Dermis blood vessel endothelial cell (primary cell): ENCODE results near the gene MDGA2. TPM values are rescaled to one million over a fixed set of nuclear protein-coding genes. Genes with fewer than 3 reads are reported as not detected.

Experiments used
- DNase-seq: peaks from one replicate; pipeline ENCODE4 v3.0.0; 2010
- total RNA-seq: library from RNA; depleted of rRNA; stranded (reverse); fragments of >200 nt; gene quantifications from 2 replicates; pipeline ENCODE4 v1.2.3, GENCODE V29; 2014

The MDGA2 gene
- total RNA-seq, 1 donor from 2014 or later: not detected

DNA sequence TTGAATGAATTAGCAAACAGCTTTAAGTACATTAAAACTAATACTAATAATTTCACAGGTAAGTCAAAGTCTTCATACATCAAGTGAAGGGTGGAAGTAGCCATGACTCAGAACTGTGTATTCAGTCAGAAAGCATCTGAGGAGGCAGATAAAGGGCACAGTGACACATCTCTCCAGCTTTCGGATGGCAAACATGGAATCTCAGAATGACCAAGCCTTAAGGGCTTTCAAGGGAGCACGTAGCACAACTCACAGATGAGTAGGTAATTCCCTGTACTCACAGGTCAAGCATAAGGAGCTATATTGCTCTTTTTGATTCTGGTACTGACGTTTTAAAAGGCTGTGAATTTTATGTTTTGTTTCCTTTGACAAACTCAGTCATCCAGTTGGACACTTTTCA lies 56.0 kb downstream of the MDGA2 start:
- no peak for DNase-seq

DNA sequence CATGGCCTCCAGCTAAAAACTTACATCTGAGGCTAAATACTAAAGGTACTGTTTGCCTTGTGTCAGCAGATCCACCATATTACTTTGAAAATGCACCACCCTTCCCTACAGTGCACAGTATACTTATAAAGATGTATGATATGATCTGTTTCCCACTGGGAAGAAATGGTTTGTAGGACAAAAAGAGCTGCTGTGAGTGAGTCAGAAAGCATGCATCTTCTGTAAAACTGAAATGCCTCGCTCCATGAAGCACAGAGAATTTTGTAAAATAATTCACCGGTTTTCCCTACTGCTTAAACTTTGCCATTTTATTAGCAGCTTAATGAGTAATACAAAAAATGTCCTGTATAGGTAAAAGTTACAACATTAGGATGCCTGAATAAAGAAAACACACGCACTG lies 68.8 kb downstream of the MDGA2 start:
- DNase-seq: no peak

DNA sequence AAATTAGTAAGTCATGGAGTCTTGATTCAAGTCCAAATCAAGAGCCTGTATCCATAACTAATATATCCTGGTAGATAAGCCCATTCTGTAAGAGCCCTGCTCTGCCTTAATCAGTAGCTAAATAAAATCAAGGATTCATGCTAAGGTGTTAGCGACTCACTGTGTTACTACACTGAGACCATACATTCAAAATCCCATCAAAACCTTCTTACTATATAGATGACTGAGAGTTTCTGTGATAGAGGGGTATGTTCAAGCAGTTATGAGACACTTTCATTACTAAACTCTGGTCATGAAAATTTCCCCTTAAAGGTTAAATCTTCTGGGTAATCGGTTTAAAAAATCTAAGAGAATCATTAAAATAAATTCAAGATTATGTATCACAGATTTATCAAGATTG lies 78.5 kb downstream of the MDGA2 start:
- DNase-seq: no peak

DNA sequence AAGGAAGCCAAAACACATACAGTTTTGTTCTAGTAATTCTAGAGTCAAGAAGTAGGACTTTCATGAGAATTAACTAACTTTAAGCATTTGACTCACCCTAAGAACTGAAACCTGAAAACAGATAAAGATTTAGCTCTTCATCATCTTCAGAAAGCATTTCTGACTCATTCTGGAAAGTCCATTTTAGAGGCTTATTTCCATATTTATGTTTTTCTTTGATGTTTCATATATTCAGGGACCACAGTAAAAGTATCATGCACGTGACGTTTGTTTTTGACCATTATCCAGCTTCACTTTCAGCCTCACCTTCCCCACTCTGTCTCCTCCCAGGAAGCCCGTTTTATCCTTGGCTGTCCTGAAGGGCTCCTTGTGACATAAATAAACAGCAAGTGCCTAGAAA lies 79.2 kb downstream of the MDGA2 start:
- no peak for DNase-seq

DNA sequence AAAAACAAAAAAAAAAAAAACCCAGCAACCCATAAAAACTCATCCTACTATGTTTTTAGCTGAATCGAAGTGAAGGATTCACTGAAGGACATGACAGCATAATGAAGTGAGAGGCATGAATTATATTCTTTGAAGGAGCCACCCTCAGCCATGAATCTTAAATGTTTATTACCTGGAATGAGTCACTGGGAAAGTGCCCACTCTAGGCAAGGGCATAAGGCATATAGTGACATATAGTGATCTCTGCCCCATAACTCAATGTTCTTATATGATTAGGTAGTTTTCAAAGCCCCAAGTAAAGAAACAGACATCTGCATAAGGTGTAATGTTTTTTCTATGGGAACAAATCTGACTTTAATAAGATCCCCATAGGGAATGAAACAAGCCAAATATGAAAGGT lies 79.9 kb downstream of the MDGA2 start:
- no peak for DNase-seq

DNA sequence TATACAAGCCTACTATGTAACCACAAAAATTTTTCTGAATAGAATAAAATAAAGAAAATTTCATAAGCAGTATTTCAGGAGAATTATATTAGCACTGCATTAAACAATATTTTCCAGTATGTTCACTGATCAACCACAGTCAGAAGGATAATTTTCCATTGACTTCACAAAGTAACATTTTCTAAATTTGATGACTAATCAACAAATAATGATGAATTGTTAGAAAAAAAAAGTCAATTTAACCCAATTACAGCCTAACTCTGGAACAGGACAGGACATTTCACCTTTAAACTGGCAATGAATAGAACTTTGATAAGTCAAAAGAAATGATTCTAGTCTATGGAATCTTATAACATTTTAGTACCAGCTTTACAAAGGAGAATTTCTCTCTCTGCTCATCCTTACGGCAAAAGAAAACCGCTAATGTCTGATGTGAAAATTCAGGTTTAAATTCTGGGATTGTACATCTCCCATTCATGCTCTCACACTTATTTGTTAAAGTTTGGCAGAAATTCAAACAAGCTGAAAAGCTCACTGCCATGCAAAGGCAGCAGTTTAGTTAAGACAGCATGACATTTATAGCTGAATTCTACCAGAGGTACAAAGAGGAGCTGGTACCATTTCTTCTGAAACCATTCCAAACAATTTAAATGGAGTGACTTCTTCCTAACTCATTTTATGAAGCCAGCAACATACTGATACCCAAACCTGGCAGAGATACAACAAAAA lies 84.5 kb downstream of the MDGA2 start:
- no peak for DNase-seq

DNA sequence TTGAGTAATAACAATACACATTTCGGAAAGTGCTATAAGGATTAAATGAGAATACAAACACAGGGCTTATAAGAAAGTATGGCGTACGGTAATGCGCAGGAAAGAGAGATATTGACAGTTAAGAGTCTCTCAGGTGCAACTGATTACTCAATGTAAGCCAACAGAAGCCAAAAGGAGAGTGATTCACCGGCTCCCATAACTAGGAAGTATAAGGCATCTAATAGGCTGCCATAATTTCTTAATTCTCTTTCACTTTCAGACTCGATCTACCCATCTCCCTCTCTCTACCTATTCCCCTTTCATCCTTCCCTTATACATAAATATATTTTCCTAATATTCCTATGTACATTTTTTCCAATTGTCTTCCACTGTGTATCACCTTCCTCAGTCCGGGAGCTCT lies 90.0 kb downstream of the MDGA2 start:
- DNase-seq: no peak

DNA sequence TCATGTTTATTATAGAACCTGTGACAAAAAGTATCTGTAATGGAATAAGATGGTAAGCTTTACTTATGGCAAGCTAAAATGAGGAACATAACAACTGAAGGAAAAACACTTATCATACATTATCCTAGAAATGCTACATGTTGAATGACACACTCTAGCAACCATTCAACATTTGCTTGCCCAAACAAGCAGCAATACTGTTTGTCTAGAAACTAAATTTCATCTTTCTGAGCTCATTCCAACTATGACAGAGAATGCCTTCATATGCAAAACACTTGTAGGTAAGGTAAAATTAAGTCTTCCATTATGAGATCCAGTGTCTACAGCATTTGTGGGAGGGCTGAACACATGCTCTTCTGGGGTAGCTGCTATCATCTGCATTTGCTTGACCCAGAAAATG lies 108.1 kb downstream of the MDGA2 start:
- no peak for DNase-seq

DNA sequence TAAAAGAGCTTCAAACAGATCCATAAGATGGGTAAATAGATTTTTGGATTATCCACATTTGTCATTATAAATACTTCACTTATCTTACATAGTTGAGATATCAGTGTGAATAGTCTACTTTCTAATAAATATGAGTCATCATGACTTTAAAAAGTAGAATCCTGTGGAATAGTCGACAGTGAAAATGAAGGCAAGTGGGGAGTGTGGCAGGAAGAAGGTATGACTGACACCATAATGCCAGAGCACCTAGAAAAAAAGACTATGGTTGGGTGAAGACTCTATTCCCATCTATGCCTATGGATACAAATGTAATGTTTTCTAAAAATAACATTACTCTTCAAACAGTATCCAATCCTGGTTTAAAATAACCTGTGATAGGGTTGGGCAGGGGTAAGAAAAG lies 117.5 kb downstream of the MDGA2 start:
- DNase-seq: no peak

DNA sequence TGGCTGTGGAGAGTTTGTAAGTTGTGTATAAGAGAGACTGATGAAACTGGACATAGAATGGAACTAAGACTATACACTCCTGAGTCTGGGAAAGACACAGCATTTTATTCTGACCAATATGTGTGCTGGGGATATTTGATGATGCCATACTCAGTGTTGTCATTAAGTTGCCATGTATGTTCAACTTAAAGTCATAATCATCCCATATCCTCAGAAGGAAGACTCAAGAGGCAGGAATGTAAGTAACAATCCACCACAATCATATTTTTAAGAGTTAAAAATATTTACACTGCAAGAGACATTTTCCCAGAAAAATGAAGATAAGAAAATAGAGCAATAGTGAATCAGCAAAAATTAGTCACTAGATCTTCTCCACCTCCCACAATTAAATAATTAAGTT lies 120.1 kb downstream of the MDGA2 start:
- no peak for DNase-seq

DNA sequence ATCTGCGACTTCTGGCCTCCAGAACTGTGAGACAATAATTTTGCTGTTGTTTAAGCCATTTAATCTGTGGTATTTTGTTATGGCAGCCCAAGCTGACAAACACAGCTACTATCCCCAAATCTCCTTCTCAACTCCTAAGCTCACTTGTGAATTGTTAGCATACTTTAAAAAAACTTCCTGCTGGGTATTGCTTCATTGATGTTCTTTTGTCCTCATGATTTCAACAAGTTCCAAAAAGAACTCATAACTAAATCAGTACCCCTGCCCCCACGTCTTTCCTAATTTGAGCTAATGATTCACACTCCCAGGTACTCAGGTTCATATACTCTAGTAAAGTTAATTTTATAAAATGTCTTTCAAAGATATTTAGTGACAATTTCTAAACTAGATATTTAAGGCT lies 125.5 kb downstream of the MDGA2 start:
- DNase-seq: no peak

DNA sequence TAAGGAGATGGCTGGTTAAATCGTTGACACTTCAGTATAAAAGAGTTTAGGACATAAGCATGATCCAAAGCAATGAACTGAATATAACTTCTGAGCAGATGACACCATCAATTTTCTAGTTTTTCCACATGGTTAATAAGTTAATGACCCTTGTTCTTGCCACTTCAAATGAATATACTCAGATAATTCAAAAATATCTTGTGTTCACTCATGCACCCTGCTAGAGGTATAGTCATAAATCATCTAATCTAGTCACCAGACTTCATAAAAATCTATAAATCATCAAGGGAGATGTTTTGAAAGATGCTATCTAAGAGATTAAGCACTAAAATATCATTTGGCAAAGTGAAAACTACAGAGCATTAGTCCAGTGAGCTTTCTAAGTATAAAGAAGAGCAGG lies 131.9 kb downstream of the MDGA2 start:
- DNase-seq: no peak

DNA sequence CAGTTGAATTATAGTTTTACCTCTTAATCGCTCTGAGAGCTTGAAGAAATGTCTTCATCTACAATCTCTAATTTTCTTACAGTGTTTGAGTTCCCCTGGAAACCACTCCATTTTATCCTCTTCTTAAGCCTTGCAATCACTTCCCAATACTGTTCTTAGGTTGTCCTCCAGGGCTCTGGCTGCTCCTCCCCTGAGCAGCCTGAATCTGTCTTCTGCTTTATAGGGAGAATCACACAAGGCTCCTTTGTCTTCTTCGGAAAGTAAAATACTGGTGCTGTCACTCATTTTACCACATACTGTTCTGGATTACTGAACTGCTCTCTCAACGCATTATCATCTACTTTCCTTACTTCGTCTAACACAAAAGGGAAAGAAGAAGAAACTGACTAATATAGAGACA lies 133.7 kb downstream of the MDGA2 start:
- no peak for DNase-seq

DNA sequence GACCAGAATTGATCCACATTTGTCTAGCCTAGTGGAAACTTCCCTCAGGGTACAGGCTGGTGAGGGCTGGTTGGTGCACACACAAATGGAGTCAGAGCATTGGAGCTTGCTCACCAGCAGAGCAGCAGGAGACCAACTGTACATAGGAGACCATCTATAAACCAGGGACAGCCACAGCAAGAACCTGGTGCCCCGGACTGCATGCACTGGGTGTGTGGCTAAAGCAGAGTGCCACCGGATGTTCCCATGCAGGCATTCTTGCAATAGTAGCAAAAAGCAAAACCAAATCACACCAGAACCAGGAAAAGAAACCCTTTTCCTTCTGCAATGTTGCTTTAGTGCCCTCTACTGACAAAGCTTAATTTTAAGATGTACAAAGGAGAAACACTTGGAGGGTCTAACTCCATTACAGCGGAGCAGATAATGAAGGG lies 136.4 kb downstream of the MDGA2 start:
- no peak for DNase-seq

DNA sequence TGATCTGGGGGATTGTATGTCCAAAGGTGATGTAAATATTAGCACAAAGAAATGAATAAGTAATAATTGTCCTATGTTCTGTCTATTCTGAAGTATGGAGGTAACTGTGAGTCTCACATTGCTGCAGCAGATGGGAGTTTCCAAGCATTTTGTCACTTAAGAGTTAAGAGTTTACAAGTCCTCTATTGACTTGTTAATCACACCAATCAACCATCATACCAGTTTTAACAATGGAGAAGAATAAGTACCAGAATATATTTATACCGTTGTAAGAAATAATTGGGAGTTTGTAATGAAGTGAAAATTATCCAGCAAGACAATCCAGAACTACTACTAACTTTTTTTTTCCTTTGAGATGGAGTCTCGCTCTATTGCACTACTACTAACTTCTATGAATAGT lies 139.1 kb downstream of the MDGA2 start:
- DNase-seq: no peak

DNA sequence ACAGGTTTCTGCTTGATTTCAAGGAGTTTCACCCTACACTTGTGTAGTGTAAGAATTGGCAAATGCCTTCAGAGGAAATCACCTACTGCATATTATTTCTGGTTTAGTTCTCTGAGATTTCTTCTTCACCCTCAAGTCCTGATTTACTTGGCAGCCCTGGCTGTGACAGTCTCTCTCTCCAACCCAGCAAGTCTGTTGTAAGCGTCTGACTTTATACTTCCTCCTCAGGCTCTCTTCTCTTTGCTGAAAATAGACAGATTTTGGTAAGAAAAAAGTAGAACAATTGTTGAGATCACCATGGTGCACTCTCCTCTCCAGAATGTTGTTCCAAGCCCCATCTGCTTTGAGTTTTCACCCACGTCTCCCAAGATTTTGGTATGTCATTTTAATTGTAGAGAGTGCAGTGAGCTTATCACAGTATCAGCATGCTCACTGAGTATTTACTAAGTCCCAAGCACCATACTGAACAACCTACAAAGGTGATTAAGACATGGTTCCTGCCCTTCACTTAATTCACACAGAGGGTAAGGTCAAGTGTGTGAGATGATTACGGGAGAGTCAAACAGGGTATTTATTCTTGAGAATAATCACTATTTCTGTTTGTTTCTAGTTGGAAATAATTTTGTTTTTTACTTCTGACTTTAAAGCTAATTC lies 148.7 kb downstream of the MDGA2 start:
- no peak for DNase-seq

DNA sequence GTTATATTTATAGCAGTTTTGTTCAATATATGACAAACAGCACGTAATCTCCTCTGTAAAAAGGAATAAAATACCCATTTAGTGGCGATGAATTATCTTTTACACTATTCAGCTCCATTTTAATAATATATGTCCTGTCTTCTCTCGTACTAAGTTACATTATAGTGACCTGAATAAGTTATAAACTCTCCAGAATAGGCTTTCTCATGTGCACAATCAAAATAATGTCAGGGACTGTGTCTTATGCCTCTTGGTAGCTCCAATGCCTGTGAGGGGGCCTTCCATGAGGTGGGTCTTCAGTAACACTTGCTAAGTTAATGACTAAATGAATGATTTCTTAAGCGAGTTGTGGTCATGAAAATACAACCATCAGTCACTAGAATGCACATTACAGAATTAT lies 150.9 kb downstream of the MDGA2 start:
- DNase-seq: no peak

DNA sequence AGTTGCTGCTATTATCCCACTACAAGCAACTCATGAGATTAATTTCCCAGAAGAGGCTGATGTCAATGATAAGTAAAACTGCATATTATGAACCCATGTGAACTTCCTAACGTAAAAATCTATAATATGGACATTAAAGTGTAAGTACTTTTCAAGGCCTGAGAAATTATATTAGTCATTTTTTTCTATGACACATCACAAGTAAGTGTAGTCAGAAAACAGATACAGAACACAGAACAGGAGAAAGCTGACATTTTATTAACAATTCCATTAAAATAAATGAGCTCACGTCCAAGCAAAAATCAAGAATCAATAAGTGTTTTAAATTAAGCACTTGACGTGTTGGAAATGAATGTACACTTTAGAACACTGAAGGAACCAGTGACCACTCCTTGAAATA lies 155.0 kb downstream of the MDGA2 start:
- DNase-seq: no peak

DNA sequence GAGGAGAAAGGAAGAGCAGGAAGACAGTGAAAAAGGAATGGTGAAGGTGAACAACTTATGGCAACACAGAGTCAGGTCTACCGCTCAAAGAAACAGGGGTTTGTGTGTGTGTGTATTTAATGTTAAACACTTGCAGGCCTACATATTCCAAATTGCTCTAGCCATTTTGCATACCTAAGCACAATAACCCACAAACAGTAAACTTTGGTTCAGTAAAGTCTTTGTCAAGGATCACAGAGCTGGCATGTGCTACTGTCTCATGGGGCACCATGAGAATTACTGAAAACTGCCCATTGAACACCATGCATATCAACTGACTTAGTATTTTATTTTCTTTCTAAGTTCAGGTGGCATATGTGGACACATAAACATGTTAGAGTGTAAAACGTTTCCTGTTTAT lies 163.6 kb downstream of the MDGA2 start:
- no peak for DNase-seq

DNA sequence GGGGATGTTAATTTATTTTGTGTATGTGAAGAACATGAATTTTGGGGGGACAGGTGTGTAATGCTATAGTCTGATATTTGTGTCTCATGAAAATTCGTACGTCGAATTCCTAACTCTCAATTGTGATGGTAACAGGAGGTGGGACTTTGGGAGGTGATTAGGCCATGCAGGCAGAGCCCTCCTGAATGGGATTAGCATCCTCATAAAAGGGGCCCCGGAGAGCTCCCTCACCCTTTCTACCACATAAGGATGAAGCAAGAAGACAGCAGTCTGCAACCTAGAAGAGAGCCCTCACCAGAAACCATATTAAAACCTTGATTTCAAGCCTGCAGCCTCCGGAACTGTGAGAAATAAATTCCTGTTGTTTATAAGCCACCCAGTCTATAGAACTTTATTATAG lies 165.4 kb downstream of the MDGA2 start:
- no peak for DNase-seq

DNA sequence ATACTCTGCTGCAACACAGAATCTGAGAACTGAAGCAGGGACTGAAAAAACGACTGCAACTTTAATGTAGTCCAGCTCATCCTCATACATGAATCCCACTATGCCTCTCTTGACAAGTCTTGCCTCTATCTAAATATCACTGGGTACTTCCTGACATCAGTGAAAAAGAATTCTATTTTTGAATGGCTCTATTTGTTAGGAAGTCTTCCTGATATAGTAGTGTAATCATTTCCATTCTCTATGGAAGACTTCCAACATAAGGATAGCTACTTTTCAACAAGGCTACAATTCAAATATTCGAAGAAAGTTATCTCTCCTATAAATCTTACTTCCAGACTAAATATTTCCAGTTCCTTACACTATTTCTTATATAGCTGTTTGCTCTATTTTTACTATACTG lies 167.5 kb downstream of the MDGA2 start:
- DNase-seq: no peak

DNA sequence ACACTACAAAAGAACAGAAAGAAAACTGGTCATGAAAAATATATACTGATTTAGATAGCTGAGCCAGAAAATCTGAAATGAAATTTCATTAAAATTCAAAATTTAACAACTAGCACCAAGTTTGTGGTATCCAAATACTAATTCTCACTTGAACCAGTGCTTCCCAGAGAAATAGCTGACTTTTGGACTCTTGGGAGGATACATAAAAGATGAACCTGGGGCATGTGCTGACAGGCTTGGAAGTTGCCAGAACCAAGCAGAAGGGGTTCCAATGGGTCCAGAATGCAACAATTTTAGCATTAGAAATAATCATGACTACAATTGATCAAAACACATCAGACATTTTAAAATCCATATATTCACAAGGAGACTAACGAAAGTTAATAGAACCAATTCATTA lies 175.0 kb downstream of the MDGA2 start:
- DNase-seq: no peak

DNA sequence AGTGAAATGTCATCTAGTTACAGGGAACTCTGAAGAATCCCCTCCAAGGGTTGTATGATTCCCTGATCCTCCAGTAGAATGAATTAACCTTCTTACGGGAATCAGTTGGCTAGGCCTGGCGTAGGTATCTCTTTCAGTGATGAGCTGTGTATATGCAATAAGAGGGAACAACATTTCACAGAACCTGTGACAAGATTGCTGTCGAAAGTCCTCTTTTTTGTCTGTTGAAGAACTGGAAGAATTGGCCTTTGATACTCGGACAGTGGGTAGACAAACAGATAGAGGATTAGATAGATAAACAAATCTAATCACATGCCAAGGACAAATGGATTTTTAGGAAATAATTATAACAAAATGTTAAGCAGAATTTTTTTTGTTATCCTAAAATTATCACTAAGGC lies 184.6 kb downstream of the MDGA2 start:
- DNase-seq: no peak

DNA sequence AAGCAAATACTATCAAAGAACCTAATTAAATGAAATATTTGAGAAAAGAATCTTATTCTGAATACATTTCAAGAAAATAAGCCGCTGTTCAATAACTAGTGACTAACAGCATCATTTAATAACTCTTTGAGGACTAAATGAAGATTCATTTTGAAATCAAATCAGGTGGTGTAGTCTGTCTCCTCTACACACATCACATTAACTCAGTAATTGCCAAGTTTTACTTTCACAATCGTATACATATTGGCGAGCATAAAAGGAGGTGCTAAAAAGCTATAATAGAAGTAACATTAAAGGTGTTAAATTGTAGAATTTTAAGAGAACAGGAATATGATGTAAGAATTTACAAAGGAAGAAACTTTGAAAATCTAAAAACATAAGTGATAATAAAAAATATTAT lies 185.1 kb downstream of the MDGA2 start:
- no peak for DNase-seq

DNA sequence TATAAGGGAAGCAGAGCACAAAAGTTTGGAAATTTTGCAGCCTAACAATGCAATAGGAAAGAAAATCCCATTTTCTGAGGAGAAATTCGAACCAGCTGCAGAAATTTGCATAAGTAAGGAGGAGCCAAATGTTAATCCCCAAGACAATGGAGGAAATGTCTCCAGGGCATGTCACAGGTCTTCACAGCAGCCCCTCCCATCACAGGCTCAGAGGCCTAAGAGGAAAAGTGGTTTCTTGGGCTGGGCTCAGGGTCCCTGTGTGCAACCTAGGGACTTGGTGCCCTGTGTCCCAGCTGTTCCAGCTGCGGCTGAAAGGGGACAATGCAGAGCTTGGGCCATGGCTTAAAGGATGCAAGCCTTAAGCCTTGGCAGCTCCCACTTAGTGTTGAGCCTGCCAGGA lies 190.0 kb downstream of the MDGA2 start:
- DNase-seq: no peak
